Measurements from ENCODE around the gene PRDX2.

PRDX2 gene

GRCh38 chr19:12806242-12807081 is 4.9 kb upstream of the PRDX2 start, which contains the start of gene RNASEH2A:
TSS of gene RNASEH2A (plus strand) at chr19:12806584. CDS start at chr19:12806674, 90 bp downstream.
- TF ChIP-seq POLR2AphosphoS5 (IDR thresholded peaks at IDR 0.05; ENCODE audit: low read depth, low read length) (peak; percentile 55; the same call in 1 of the 2 replicates), FOXP2 (optimal IDR thresholded peaks at IDR 0.05; ENCODE audit: borderline replicate concordance, extremely low read depth, extremely low read length, insufficient read depth) (no peak)

GRCh38 chr19:12804051-12804450 is 2.5 kb upstream of the PRDX2 start:
- TF ChIP-seq TAF1 (IDR thresholded peaks at IDR 0.05; ENCODE audit: borderline replicate concordance, insufficient read depth, low read length) = no peak
- TF ChIP-seq SIN3A (IDR thresholded peaks at IDR 0.05; ENCODE audit: borderline replicate concordance, insufficient read depth, low read length) = no peak

- TF ChIP-seq TAF1 (IDR thresholded peaks at IDR 0.05; ENCODE audit: borderline replicate concordance, insufficient read depth, low read length) = no peak
These were observed 887 bp upstream of the PRDX2 start for GRCh38 chr19:12802267-12803106.

GRCh38 chr19:12800923-12801465 is 606 bp downstream of the PRDX2 start:
- no peak for TF ChIP-seq REST (IDR thresholded peaks at IDR 0.05; ENCODE audit: insufficient read depth in 1 of 2, low read depth in 2 of 2, low read length in 2 of 2)
- no peak for TF ChIP-seq POLR2AphosphoS5 (IDR thresholded peaks at IDR 0.05; ENCODE audit: low read depth, low read length)
- no peak for TF ChIP-seq SIN3A (IDR thresholded peaks at IDR 0.05; ENCODE audit: borderline replicate concordance, insufficient read depth, low read length)
- TF ChIP-seq FOXP2 (optimal IDR thresholded peaks at IDR 0.05; ENCODE audit: borderline replicate concordance, extremely low read depth, extremely low read length, insufficient read depth) = no peak
- no peak for TF ChIP-seq TAF1 (IDR thresholded peaks at IDR 0.05; ENCODE audit: borderline replicate concordance, insufficient read depth, low read length)

GRCh38 chr19:12800466-12800770 is 1.2 kb downstream of the PRDX2 start:
- TF ChIP-seq REST (IDR thresholded peaks at IDR 0.05; ENCODE audit: insufficient read depth in 1 of 2, low read depth in 2 of 2, low read length in 2 of 2) (no peak), SIN3A (IDR thresholded peaks at IDR 0.05; ENCODE audit: borderline replicate concordance, insufficient read depth, low read length) (no peak), FOXP2 (optimal IDR thresholded peaks at IDR 0.05; ENCODE audit: borderline replicate concordance, extremely low read depth, extremely low read length, insufficient read depth) (no peak), TAF1 (IDR thresholded peaks at IDR 0.05; ENCODE audit: borderline replicate concordance, insufficient read depth, low read length) (no peak), POLR2AphosphoS5 (IDR thresholded peaks at IDR 0.05; ENCODE audit: low read depth, low read length) (no peak)

GRCh38 chr19:12799742-12800465 is 1.7 kb downstream of the PRDX2 start:
- TF ChIP-seq SIN3A (IDR thresholded peaks at IDR 0.05; ENCODE audit: borderline replicate concordance, insufficient read depth, low read length) = no peak
- no peak for TF ChIP-seq FOXP2 (optimal IDR thresholded peaks at IDR 0.05; ENCODE audit: borderline replicate concordance, extremely low read depth, extremely low read length, insufficient read depth)
- TF ChIP-seq TAF1 (IDR thresholded peaks at IDR 0.05; ENCODE audit: borderline replicate concordance, insufficient read depth, low read length) = no peak
- TF ChIP-seq REST (IDR thresholded peaks at IDR 0.05; ENCODE audit: insufficient read depth in 1 of 2, low read depth in 2 of 2, low read length in 2 of 2) = no peak
- no peak for TF ChIP-seq POLR2AphosphoS5 (IDR thresholded peaks at IDR 0.05; ENCODE audit: low read depth, low read length)

Data from PFSK-1 (cell line).